OCI-LY1 (cell line): ENCODE measurements around the gene ATG5.

Experiments used
- EZH2 ChIP-seq: fragments of 200-600 bp; sonication (generic), shearing (Covaris generic); IDR thresholded peaks from 2 replicates; pipeline ENCODE4 v1.8.0; 2017; ENCODE audit warnings: borderline replicate concordance, mixed run types, mild to moderate bottlenecking, antibody characterized with exemption, low read length, moderate library complexity, mixed read lengths
- TF ChIP-seq, protein P1 (sequence below): fragments of 200-600 bp; sonication (generic), shearing (Covaris generic); IDR thresholded peaks from 2 replicates; pipeline ENCODE4 v1.5.1; 2017; ENCODE audit warnings: mild to moderate bottlenecking, antibody characterized with exemption, low read length, moderate library complexity, mixed read lengths

DNA sequence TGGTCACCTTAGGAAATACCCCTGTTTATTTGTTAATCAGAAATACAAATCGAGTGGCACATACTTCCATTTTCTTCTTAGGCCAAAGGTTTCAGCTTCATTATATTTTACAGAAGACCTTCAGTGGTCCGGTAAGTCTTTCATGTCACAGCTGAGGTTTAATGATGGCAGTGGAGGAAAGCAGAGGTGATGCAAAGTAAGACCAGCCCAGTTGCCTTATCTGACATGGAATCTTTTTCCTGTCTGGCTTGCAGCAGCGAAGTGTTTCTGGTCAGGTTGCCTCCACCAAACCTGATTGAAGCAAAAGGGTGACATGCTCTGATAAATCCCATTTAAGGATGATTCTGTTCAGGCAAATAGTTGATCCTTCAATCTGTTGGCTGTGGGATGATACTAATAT is 139.4 kb downstream of the ATG5 start:
- TF ChIP-seq, protein P1, sequence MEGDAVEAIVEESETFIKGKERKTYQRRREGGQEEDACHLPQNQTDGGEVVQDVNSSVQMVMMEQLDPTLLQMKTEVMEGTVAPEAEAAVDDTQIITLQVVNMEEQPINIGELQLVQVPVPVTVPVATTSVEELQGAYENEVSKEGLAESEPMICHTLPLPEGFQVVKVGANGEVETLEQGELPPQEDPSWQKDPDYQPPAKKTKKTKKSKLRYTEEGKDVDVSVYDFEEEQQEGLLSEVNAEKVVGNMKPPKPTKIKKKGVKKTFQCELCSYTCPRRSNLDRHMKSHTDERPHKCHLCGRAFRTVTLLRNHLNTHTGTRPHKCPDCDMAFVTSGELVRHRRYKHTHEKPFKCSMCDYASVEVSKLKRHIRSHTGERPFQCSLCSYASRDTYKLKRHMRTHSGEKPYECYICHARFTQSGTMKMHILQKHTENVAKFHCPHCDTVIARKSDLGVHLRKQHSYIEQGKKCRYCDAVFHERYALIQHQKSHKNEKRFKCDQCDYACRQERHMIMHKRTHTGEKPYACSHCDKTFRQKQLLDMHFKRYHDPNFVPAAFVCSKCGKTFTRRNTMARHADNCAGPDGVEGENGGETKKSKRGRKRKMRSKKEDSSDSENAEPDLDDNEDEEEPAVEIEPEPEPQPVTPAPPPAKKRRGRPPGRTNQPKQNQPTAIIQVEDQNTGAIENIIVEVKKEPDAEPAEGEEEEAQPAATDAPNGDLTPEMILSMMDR: no peak
- TF ChIP-seq EZH2: no peak
